Measurements from ENCODE around the gene HTRA1. TPM values are rescaled to one million over a fixed set of nuclear protein-coding genes. Genes with fewer than 3 reads are reported as not detected.

Gene HTRA1
- total RNA-seq, 4 donors from 2014 or later: 37.1 to 99.4 (median 68.2) TPM

- H3K4me1 ChIP-seq: no peaks in the 10 kb centered on the region
- peaks cover 4 to 8% of the 10 kb centered on the region in 2 donors for H3K36me3 ChIP-seq
- H3K4me3 ChIP-seq (replicated peaks in 1 of 3): no peak overlapping the region
- no peak overlapping the region for H3K27ac ChIP-seq
- no peaks in the 10 kb centered on the region for H3K27me3 ChIP-seq
- WGBS, 2 donors: 90 to 92% methylated on average over 22 of the region's 22 CpGs
- intact Hi-C loops (cut with DNase I): no loop called here
- no peak for DNase-seq
- no peak for TF ChIP-seq POLR2A (IDR thresholded peaks at IDR 0.05)
- TF ChIP-seq, protein P1, sequence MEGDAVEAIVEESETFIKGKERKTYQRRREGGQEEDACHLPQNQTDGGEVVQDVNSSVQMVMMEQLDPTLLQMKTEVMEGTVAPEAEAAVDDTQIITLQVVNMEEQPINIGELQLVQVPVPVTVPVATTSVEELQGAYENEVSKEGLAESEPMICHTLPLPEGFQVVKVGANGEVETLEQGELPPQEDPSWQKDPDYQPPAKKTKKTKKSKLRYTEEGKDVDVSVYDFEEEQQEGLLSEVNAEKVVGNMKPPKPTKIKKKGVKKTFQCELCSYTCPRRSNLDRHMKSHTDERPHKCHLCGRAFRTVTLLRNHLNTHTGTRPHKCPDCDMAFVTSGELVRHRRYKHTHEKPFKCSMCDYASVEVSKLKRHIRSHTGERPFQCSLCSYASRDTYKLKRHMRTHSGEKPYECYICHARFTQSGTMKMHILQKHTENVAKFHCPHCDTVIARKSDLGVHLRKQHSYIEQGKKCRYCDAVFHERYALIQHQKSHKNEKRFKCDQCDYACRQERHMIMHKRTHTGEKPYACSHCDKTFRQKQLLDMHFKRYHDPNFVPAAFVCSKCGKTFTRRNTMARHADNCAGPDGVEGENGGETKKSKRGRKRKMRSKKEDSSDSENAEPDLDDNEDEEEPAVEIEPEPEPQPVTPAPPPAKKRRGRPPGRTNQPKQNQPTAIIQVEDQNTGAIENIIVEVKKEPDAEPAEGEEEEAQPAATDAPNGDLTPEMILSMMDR (IDR thresholded peaks at IDR 0.05): no peak
- no peaks in the 10 kb centered on the region for H3K9me3 ChIP-seq
Observed at GRCh38 chr10:122514045-122514840, 52.9 kb downstream of the HTRA1 start.

GRCh38 chr10:122515022-122515424 is 53.7 kb downstream of the HTRA1 start:
- Histone ChIP-seq H3K9me3 (no peaks in the 10 kb centered on the region), H3K36me3 (peaks cover 4 to 8% of the 10 kb centered on the region in 2 donors), H3K4me1 (no peaks in the 10 kb centered on the region), H3K27me3 (no peaks in the 10 kb centered on the region), H3K27ac (no peak overlapping the region), H3K4me3 (replicated peaks in 1 of 3) (no peak overlapping the region)
- DNase-seq: no peak
- WGBS, 2 donors: 92 to 96% methylated on average over 5 of the region's 5 CpGs
- TF ChIP-seq POLR2A (IDR thresholded peaks at IDR 0.05): no peak
- TF ChIP-seq, protein P1 (IDR thresholded peaks at IDR 0.05): no peak
- intact Hi-C loops (cut with DNase I): no loop called here

DNA sequence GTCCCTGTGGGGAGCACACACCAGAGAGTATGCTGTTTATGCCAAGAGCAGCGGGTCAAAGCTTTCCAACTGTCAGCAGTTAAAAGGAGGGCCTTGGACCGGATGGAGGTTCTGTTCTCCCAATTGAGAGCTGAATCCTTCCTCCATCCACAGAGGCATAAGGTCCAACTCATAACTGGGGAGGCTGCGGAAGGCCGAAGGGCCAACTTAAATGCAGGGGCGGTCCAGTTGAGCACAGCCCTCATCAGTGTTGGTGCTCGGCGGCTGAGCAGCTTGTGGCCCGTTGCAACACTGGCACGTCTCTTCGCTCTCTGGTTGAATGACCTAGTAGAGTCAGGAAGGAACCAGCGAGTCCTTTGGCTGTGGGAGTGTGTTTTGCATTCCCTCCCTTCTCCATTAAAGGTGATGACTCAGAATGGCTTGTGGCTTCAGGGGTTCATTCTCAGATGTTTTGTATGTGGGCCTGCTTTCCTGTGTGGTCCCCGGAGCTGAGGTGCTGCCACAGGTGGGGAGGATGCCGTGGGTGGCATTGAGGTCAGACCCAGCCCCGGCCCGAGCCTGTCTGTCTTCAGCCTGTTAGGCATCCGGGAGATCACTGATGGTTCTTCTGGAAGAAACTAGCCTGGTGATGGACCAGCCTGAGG is 54.4 kb downstream of the HTRA1 start:
- Histone ChIP-seq H3K36me3 (peaks cover 0 to 8% of the 10 kb centered on the region in 2 donors), H3K9me3 (no peaks in the 10 kb centered on the region), H3K27ac (no peak overlapping the region), H3K27me3 (no peaks in the 10 kb centered on the region), H3K4me3 (replicated peaks in 1 of 3) (no peak overlapping the region), H3K4me1 (no peaks in the 10 kb centered on the region)
- intact Hi-C loops (cut with DNase I): no loop called here
- no peak for TF ChIP-seq POLR2A (IDR thresholded peaks at IDR 0.05)
- TF ChIP-seq, protein P1 (IDR thresholded peaks at IDR 0.05): no peak
- no peak for DNase-seq
- 86% methylated on average over 10 to 15 of the region's 16 CpGs for WGBS, 2 donors

DNA sequence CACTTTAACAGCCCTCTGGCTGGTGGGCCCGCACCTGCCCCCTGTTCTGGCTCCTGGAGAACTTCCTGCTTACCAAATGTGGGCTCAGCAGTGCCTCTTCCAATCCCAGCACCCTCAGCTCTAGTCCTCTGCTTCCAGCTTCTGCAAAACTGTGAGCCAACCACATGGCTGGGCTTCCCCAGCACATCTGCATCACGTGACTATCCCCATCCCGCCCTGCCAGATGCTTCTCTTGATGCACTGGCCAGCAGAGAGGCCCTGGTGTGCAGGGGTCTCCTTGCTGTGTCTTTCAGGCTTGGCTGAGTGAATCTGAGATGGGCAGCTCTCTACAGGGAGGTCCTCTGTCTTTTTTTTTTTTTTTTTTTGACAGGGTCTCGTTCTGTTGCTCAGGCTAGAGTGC is 55.4 kb downstream of the HTRA1 start:
- intact Hi-C loops (cut with DNase I): no loop called here
- WGBS, 2 donors: 87 to 88% methylated on average over 4 of the region's 4 CpGs
- Histone ChIP-seq H3K4me3 (replicated peaks in 1 of 3) (no peak overlapping the region), H3K27ac (no peak overlapping the region), H3K36me3 (peaks cover 0 to 8% of the 10 kb centered on the region in 2 donors), H3K4me1 (no peaks in the 10 kb centered on the region), H3K27me3 (no peaks in the 10 kb centered on the region), H3K9me3 (no peaks in the 10 kb centered on the region)
- no peak for DNase-seq
- TF ChIP-seq, protein P1 (IDR thresholded peaks at IDR 0.05): no peak
- no peak for TF ChIP-seq POLR2A (IDR thresholded peaks at IDR 0.05)

- H3K27ac ChIP-seq: no peak overlapping the region
- TF ChIP-seq, protein P1 (IDR thresholded peaks at IDR 0.05): no peak
- TF ChIP-seq POLR2A (IDR thresholded peaks at IDR 0.05): no peak
- peaks cover 0 to 8% of the 10 kb centered on the region in 2 donors for H3K36me3 ChIP-seq
- H3K4me1 ChIP-seq: no peaks in the 10 kb centered on the region
- intact Hi-C loops (cut with DNase I): no loop called here
- DNase-seq: no peak
- H3K27me3 ChIP-seq: no peaks in the 10 kb centered on the region
- H3K4me3 ChIP-seq (replicated peaks in 1 of 3): no peak overlapping the region
- WGBS, 2 donors: 76 to 77% methylated on average over 7 of the region's 7 CpGs
- H3K9me3 ChIP-seq: no peaks in the 10 kb centered on the region
Observed at GRCh38 chr10:122519144-122519543, 57.8 kb downstream of the HTRA1 start.

All from thyroid gland (tissue), 4 donors.